WTC11 (cell line): ENCODE results near the gene GALNT16. TPM values are rescaled to one million over a fixed set of nuclear protein-coding genes. Genes with fewer than 3 reads are reported as not detected.

Source experiments
- ATAC-seq: fragments of 200-7000 bp; cut with Tn5 transposase; 2 replicates; pipeline ENCODE4 v1.10.0; 2021; ENCODE audit warnings: mild to moderate bottlenecking, moderate library complexity
- CTCF ChIA-PET: fragments of 300-600 bp; sonication (Branson Sonifier 250); formaldehyde crosslinking; loops from one replicate; lab custom pipeline; 2021; ENCODE audit warnings: antibody characterized with exemption; lab: Charles Lee
- POLR2A ChIA-PET: fragments of 350-600 bp; sonication (Branson Sonifier 250); formaldehyde crosslinking; loops from one replicate; lab custom pipeline; 2021; ENCODE audit warnings: antibody characterized with exemption; lab: Charles Lee
- DNase-seq: peaks from one replicate; pipeline ENCODE4 v3.0.0; 2021; ENCODE audit warnings: low spot score
- H3K27ac Mint-ChIP-seq: 2 replicates; pipeline ENCODE4 v1.8.0; 2021; ENCODE audit warnings: mixed read lengths
- H3K27me3 Mint-ChIP-seq: 2 replicates; pipeline ENCODE4 v1.8.0; 2021; ENCODE audit warnings: low read depth, mild to moderate bottlenecking, moderate library complexity, mixed read lengths
- H3K36me3 Mint-ChIP-seq: 2 replicates; pipeline ENCODE4 v1.8.0; 2021; ENCODE audit warnings: mixed read lengths
- H3K4me1 Mint-ChIP-seq: 2 replicates; pipeline ENCODE4 v1.8.0; 2022; ENCODE audit warnings: mixed read lengths
- H3K4me3 Mint-ChIP-seq: 2 replicates; pipeline ENCODE4 v1.8.0; 2021; ENCODE audit warnings: mild to moderate bottlenecking, moderate library complexity, mixed read lengths
- H3K9me3 Mint-ChIP-seq: 2 replicates; pipeline ENCODE4 v1.8.0; 2021; ENCODE audit warnings: mixed read lengths
- AR ChIP-seq: fragments of 250-450 bp; sonication (Bioruptor Pico); IDR thresholded peaks from 2 replicates; pipeline ENCODE4 v1.9.0; 2021; ENCODE audit warnings: mild to moderate bottlenecking
- ATF1 ChIP-seq: sonication (generic); formaldehyde crosslinking; IDR thresholded peaks from 2 replicates; pipeline ENCODE4 v1.8.1; 2023; ENCODE audit warnings: mild to moderate bottlenecking, moderate library complexity, missing genetic modification reagents
- ATF6 ChIP-seq: sonication (generic); formaldehyde crosslinking; IDR thresholded peaks from 2 replicates; pipeline ENCODE4 v1.8.1; 2023; ENCODE audit warnings: mild to moderate bottlenecking, missing genetic modification reagents
- CBFB ChIP-seq: sonication (generic); formaldehyde crosslinking; IDR thresholded peaks from 2 replicates; pipeline ENCODE4 v1.8.1; 2022; ENCODE audit warnings: mild to moderate bottlenecking, low read depth, missing genetic modification reagents
- CREB1 ChIP-seq: sonication (generic); formaldehyde crosslinking; IDR thresholded peaks from 2 replicates; pipeline ENCODE4 v1.8.0; 2023; ENCODE audit warnings: mild to moderate bottlenecking, missing genetic modification reagents
- E2F1 ChIP-seq: sonication (generic); formaldehyde crosslinking; IDR thresholded peaks from 2 replicates; pipeline ENCODE4 v1.8.0; 2022; ENCODE audit warnings: mild to moderate bottlenecking, missing genetic modification reagents
- FOXP1 ChIP-seq: sonication (generic); formaldehyde crosslinking; IDR thresholded peaks from 2 replicates; pipeline ENCODE4 v1.8.0; 2022; ENCODE audit warnings: missing genetic modification reagents, mild to moderate bottlenecking, moderate library complexity, borderline replicate concordance
- GRHL2 ChIP-seq: fragments of 250-450 bp; sonication (Bioruptor Pico); IDR thresholded peaks from 2 replicates; pipeline ENCODE4 v1.8.0; 2022; ENCODE audit warnings: mild to moderate bottlenecking, moderate library complexity; ENCODE audit not compliant: insufficient replicate concordance, severe bottlenecking
- JAZF1 ChIP-seq: fragments of 250-450 bp; sonication (Bioruptor Pico); IDR thresholded peaks from 2 replicates; pipeline ENCODE4 v1.9.0; 2021; ENCODE audit warnings: moderate library complexity, mild to moderate bottlenecking, inconsistent platforms
- MXD4 ChIP-seq: fragments of 250-450 bp; sonication (Bioruptor Pico); IDR thresholded peaks from 2 replicates; pipeline ENCODE4 v1.8.0; 2021; ENCODE audit warnings: mild to moderate bottlenecking, moderate library complexity, borderline replicate concordance
- NFYB ChIP-seq: sonication (generic); formaldehyde crosslinking; conservative IDR thresholded peaks from 2 replicates; pipeline ENCODE4 v1.8.0; 2022; ENCODE audit warnings: low read depth, missing genetic modification reagents
- NR3C1 ChIP-seq: sonication (generic); formaldehyde crosslinking; conservative IDR thresholded peaks from 2 replicates; pipeline ENCODE4 v1.8.1; 2023; ENCODE audit warnings: low read depth, mild to moderate bottlenecking, missing genetic modification reagents
- OVOL2 ChIP-seq: fragments of 250-450 bp; sonication (Bioruptor Pico); IDR thresholded peaks from 2 replicates; pipeline ENCODE4 v1.9.0; 2021; ENCODE audit warnings: mild to moderate bottlenecking, borderline replicate concordance
- SMAD3 ChIP-seq: sonication (generic); formaldehyde crosslinking; IDR thresholded peaks from 2 replicates; pipeline ENCODE4 v1.8.0; 2022; ENCODE audit warnings: missing genetic modification reagents, mild to moderate bottlenecking, borderline replicate concordance
- ZMAT4 ChIP-seq: fragments of 250-450 bp; sonication (Bioruptor Pico); IDR thresholded peaks from 2 replicates; pipeline ENCODE4 v1.9.0; 2021; ENCODE audit warnings: mild to moderate bottlenecking
- ZNF121 ChIP-seq: sonication (generic); formaldehyde crosslinking; IDR thresholded peaks from 2 replicates; pipeline ENCODE4 v1.8.0; 2023; ENCODE audit warnings: missing genetic modification reagents
- ZNF263 ChIP-seq: sonication (generic); formaldehyde crosslinking; IDR thresholded peaks from 2 replicates; pipeline ENCODE4 v1.8.1; 2022; ENCODE audit warnings: low read depth, mild to moderate bottlenecking, moderate library complexity, missing genetic modification reagents
- ZNF317 ChIP-seq: sonication (generic); formaldehyde crosslinking; IDR thresholded peaks from 2 replicates; pipeline ENCODE4 v1.8.1; 2023; ENCODE audit warnings: low read depth, mild to moderate bottlenecking, moderate library complexity, missing genetic modification reagents, borderline replicate concordance
- ZNF423 ChIP-seq: fragments of 250-450 bp; sonication (Bioruptor Pico); IDR thresholded peaks from 2 replicates; pipeline ENCODE4 v2.1.2; 2022; ENCODE audit warnings: mild to moderate bottlenecking, moderate library complexity
- ZNF512 ChIP-seq: sonication (generic); formaldehyde crosslinking; IDR thresholded peaks from 2 replicates; pipeline ENCODE4 v1.8.1; 2022; ENCODE audit warnings: missing genetic modification reagents, borderline replicate concordance
- ZNF532 ChIP-seq: fragments of 250-450 bp; sonication (Bioruptor Pico); IDR thresholded peaks from 2 replicates; pipeline ENCODE4 v1.9.0; 2021; ENCODE audit warnings: mild to moderate bottlenecking, borderline replicate concordance
- ZNF671 ChIP-seq: fragments of 250-450 bp; sonication (Bioruptor Pico); IDR thresholded peaks from 2 replicates; pipeline ENCODE4 v1.8.0; 2021; ENCODE audit warnings: mild to moderate bottlenecking
- total RNA-seq: library from RNA; stranded (reverse); gene quantifications from 3 replicates; pipeline ENCODE4 v1.2.3, GENCODE V29; 2021
- TF ChIP-seq, protein P1 (sequence below): fragments of 250-450 bp; sonication (Bioruptor Pico); IDR thresholded peaks from 2 replicates; pipeline ENCODE4 v1.8.0; 2021; ENCODE audit warnings: mild to moderate bottlenecking

The GALNT16 gene
- total RNA-seq, 1 experiment from 2014 or later = 4.5 TPM

DNA sequence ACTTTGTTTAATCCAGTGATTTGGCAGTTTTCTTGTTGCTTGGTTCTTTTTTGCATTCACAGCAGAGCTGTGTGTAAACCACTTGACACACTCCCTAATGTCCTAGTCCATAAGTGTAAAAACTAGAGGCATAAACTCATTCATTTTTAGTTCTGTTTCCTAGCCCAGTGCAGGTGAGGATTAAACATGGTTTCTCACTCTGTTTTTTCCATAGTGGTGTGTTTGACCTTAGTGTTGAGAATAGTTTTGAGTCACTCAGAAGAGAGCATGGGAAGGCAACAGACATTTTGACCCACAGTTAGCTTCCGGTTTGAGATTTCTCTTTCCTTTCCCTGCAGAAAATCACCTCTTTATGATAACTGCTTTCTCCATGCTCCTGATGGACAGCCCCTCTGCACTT is 24.2 kb upstream of the GALNT16 start:
- ATAC-seq = no peak
- POLR2A ChIA-PET = no interaction called here
- DNase-seq = no peak
- H3K4me1 Mint-ChIP-seq = peaks cover 6% of the 10 kb centered on the region
- CTCF ChIA-PET = interaction anchor here (1.3 to 1.7 kb wide), 3 partner anchors 84 to 312 kb away, joined by 3 read pairs; no protein-coding TSS in a partner anchor
- TF ChIP-seq ZMAT4 (CRISPR knock-in tag) (no peak), ATF1 (CRISPR knock-in tag) (no peak), OVOL2 (CRISPR knock-in tag) (no peak), ZNF121 (CRISPR knock-in tag) (no peak), ZNF671 (no peak), NR3C1 (CRISPR knock-in tag) (no peak), ATF6 (CRISPR knock-in tag) (no peak), JAZF1 (no peak), ZNF512 (CRISPR knock-in tag) (no peak), FOXP1 (CRISPR knock-in tag) (no peak), ZNF423 (CRISPR knock-in tag) (no peak), GRHL2 (CRISPR knock-in tag) (no peak), CBFB (no peak), ZNF263 (CRISPR knock-in tag) (no peak), NFYB (no peak), CREB1 (CRISPR knock-in tag) (no peak), E2F1 (CRISPR knock-in tag) (no peak)
- TF ChIP-seq, protein P1, sequence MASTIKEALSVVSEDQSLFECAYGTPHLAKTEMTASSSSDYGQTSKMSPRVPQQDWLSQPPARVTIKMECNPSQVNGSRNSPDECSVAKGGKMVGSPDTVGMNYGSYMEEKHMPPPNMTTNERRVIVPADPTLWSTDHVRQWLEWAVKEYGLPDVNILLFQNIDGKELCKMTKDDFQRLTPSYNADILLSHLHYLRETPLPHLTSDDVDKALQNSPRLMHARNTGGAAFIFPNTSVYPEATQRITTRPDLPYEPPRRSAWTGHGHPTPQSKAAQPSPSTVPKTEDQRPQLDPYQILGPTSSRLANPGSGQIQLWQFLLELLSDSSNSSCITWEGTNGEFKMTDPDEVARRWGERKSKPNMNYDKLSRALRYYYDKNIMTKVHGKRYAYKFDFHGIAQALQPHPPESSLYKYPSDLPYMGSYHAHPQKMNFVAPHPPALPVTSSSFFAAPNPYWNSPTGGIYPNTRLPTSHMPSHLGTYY (CRISPR knock-in tag) = no peak
- TF ChIP-seq, all 79 proteins: peak for 0
- H3K27me3 Mint-ChIP-seq = no peaks in the 10 kb centered on the region
- peaks cover 49% of the 10 kb centered on the region for H3K36me3 Mint-ChIP-seq
- no peaks in the 10 kb centered on the region for H3K9me3 Mint-ChIP-seq
- no peak overlapping the region for H3K27ac Mint-ChIP-seq
- H3K4me3 Mint-ChIP-seq = no peak overlapping the region

DNA sequence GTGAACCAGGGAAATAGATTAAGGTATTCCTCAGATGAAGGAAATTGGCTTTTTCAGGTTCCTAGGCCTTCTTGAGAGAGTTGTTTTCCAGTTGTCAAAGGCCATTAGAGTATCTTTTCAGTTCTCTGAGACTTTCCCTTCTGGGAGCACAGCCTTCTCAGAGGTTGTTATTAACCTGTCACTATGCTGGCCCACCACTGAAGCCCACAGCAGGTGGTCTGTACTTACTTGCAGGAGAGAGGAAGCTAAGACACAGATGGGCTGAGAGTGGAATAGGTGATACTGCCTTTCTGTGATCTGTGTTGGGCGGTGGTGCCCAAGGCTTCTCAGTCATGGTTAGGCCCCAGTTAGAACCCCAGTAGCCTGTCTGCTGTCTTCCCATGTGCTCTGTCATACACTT is 22.8 kb upstream of the GALNT16 start:
- H3K9me3 Mint-ChIP-seq = no peaks in the 10 kb centered on the region
- peaks cover 6% of the 10 kb centered on the region for H3K4me1 Mint-ChIP-seq
- no peak overlapping the region; the same call in 1 of the 2 replicates for H3K27ac Mint-ChIP-seq
- DNase-seq = no peak
- H3K27me3 Mint-ChIP-seq = no peaks in the 10 kb centered on the region
- ATAC-seq = no peak
- peaks cover 47% of the 10 kb centered on the region for H3K36me3 Mint-ChIP-seq
- H3K4me3 Mint-ChIP-seq = no peak overlapping the region
- ChIA-PET CTCF (interaction anchor here (0.8 to 1.7 kb wide), 2 partner anchors 61 to 86 kb away, joined by 3 read pairs; no protein-coding TSS in a partner anchor), POLR2A (no interaction called here)
- TF ChIP-seq MXD4 (CRISPR knock-in tag) (no peak), ZNF532 (CRISPR knock-in tag) (no peak), SMAD3 (CRISPR knock-in tag) (no peak), AR (no peak), ZNF317 (CRISPR knock-in tag) (no peak)
